NCI-H1436 treated with DMSO at 0.1 percent for 48 hours (cell line): Measurements from ENCODE around the gene ZNF275.
"Not testable (repeated sequence)": the region's sequence is repeated elsewhere in the genome, so short reads cannot be mapped to it uniquely, and the experiment has no call there.

Experiments
- DNase-seq: peaks from one replicate; lab custom pipeline; 2025; lab: John Stamatoyannopoulos, UW

The ZNF275 gene

GRCh38 chrX:153387987-153388721, 54.2 kb downstream of the ZNF275 start:
- DNase-seq, result no peak

GRCh38 chrX:153388722-153389459, 54.9 kb downstream of the ZNF275 start:
- DNase-seq, result no peak

DNA sequence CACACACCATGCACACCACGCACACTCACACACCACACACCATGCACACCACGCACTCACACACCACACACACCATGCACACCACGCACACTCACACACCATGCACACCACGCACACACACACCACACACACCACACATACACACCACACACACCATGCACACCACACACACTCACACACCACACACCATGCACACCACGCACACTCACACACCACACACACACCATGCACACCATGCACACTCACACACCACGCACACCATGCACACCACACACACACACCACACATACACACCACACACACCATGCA, 55.5 kb downstream of the ZNF275 start:
- DNase-seq, result not testable (repeated sequence)

GRCh38 chrX:153392642-153393321, 58.8 kb downstream of the ZNF275 start:
- DNase-seq, result no peak

DNA sequence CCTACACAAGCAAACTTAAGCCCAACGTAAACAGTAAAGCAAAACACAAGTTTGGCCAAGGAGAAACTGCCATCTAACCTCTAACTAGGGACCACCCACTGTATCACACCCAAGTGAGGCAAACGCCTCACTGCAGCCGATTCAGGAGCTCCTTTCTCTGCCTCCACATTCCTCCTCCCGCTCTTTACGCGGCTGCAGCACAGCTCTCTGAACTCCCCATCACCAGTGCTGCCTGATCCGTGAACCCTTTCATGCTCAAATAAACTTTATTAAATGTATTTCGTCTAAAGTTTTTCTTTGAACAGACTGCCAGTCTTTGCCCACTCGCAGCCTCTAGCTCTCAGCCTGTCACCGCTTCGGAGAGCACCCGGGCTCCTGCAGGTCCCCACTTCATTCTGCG, 60.7 kb downstream of the ZNF275 start:
- no peak for DNase-seq

DNA sequence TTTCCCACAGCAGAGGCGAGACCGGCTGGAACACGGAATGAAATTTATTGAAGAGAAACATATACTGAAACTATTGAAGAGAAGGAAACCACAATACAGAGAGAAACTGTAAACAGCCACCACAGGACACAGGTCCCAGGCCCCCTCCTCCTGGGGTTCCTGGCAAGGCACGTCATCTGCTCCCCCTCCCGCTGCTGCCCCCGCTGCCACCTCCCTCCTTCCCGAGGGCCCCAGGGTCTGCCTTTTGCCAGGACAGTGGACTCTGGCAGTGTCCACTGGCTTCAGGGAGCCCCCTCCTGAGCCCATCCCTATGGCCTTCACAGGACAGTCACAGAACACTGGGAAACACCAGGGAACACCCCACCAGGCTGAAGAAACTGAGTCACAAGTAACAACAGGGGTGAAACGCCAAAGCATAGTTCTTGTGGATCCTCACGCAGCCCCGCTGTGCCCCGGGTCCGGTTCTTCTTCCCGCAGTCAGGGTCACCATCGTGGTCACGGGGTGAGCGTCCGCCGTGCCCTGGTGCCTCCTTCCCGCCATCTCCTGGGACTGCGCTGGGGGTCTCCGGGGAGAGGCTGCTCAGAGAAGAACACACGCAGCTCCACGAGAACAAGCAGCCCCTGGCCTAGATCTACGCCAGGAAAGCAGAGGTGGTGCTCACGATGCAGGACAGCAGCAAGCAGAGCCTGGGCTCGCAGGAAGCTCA, 61.8 kb downstream of the ZNF275 start:
- DNase-seq, result no peak

GRCh38 chrX:153396320-153397195, 62.6 kb downstream of the ZNF275 start:
- DNase-seq, result no peak

DNA sequence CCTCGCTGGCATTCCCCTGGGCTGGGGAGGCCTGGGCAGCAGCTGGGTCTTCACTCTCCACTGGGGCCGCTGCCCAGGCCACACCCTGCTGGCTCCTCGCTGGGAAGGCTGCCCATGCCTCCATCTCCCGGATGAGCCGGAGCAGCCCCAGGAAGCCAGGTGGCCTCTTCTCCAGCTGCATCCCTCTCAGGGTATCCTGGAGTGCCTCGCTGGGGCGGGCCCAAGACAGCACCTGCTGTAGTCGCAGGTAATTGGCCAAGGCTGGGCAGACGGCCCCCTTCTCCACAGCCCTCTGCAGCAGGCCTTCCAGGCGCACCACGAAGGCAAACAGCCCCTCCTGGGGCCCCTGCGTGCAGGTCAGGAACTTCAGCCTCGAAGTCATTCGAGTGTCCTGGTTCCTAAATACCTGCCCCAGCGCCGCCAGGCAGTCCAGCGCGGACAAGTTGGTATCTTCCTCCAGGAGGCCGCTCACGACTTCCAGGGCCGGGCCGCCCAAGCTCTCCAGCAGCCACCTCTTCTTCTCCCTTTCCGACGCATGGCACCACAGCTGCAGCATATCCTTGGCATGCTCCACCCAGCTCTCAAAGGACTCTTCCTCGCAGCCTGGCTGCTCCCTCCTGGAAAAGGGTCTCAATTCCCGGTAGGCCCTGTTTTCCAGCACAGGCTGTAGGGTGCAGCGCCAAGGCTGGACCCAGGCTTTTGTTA, 63.5 kb downstream of the ZNF275 start:
- DNase-seq, result no peak

DNA sequence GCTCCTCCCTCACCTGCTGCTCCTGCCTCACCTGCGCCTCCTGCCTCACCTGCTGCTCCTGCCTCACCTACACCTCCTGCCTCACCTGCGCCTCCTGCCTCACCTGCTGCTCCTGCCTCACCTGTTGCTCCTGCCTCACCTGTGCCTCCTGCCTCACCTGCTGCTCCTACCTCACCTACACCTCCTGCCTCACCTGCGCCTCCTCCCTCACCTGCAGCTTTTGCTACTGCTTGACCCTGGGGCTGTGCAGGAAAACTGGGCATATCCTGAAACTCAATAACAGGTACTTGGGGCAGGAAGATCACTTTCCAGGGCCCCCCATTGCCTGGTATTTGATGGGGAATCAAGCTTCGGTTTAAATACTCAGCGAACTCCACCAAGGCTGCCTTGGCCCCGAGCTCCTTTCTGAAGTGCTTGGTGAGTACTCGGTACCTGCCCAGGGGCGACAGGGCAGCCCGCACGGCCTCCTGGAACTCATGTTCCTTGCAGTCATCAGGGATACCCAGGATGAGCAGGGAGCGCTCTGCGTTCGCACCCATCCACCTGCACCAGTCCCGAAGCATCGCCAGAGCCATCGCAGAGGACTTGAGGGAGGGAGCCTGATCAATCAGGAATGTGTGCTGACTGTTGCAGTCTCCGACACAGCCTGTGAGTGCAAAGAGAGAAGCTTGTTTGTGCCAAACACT, 64.5 kb downstream of the ZNF275 start:
- no peak for DNase-seq

- no peak for DNase-seq
Measured at GRCh38 chrX:153400146-153401132, 66.5 kb downstream of the ZNF275 start.

GRCh38 chrX:153401133-153401764, 67.3 kb downstream of the ZNF275 start, which contains the start of gene PNMA6E:
PNMA6E (minus strand) TSS chrX:153401350; CDS start chrX:153398849, 2,501 bp downstream.
- DNase-seq, result no peak
